Ovary (tissue), 9 donors: ENCODE data around the gene ZFPM1. TPM values are rescaled to one million over a fixed set of nuclear protein-coding genes. Genes with fewer than 3 reads are reported as not detected.

Experiments used
- DNase-seq, 5 donors: peaks; one replicate each; pipeline ENCODE4 v3.0.0-alpha.2; 2019 to 2020
- H3K27ac ChIP-seq, 2 donors: fragments of 200-600 bp; one replicate each; pipeline versions ENCODE4 v1.5.1 to v1.8.0; 2019 to 2022
- H3K27me3 ChIP-seq: fragments of 200-600 bp; one replicate; pipeline ENCODE4 v1.8.0; 2022
- H3K36me3 ChIP-seq: fragments of 200-600 bp; sonication (generic); one replicate; pipeline ENCODE4 v1.5.1; 2019
- H3K4me1 ChIP-seq: one replicate; pipeline ENCODE4 v1.8.1; 2013; ENCODE audit warnings: mild to moderate bottlenecking, moderate library complexity; ENCODE audit not compliant: insufficient read depth
- H3K4me3 ChIP-seq: fragments of 200-600 bp; sonication (generic); one replicate; pipeline ENCODE4 v1.5.1; 2017
- H3K9me3 ChIP-seq, 2 donors: fragments of 200-600 bp in 1 of 2; sonication (generic) in 1 of 2; one replicate each; pipeline versions ENCODE4 v1.5.1 to v1.8.1; 2013 to 2019; ENCODE audit warnings: mild to moderate bottlenecking in 1 of 2, moderate library complexity in 1 of 2
- CTCF ChIP-seq, 3 donors: fragments of 450-650 bp in 2 of 3; fragments of 200-600 bp in 1 of 3; IDR thresholded peaks; one replicate each; pipeline versions ENCODE4 v1.5.1 to v1.8.0; 2016 to 2022; ENCODE audit warnings: antibody characterized with exemption in 3 of 3, mild to moderate bottlenecking in 1 of 3
- EP300 ChIP-seq: sonication (generic); formaldehyde crosslinking; IDR thresholded peaks from one replicate; pipeline ENCODE4 v1.6.1; 2017; ENCODE audit warnings: antibody characterized with exemption
- POLR2A ChIP-seq: fragments of 450-650 bp; IDR thresholded peaks from one replicate; pipeline ENCODE4 v1.6.1; 2017; ENCODE audit warnings: antibody characterized with exemption, mild to moderate bottlenecking, moderate library complexity
- WGBS, 3 donors: extraction: QIAGEN DNeasy Blood & Tissue Kit in 1 of 3; methylation state at CpG; one replicate each; pipeline versions ENCODE4 v1.1.5 to v1.1.7; 2013 to 2017; 5-methylcytosine and 5-hydroxymethylcytosine counted together
- intact Hi-C, 4 donors: fragments of 100-400 bp; cut with DNase I; formaldehyde crosslinking; loops; one replicate each; pipeline versions ENCODE4 v1.11.0 to v1.15.1; 2022 to 2023
- polyA plus RNA-seq, 2 donors: library from polyadenylated mRNA; stranded (reverse); fragments of 200-250 nt in 1 of 2; fragments of 350-450 nt in 1 of 2; fragmentation: Illumina TruSeq in 1 of 2; extraction: RNeasy Lipid Tissue Mini Kit (QIAGEN cat#74804) in 1 of 2; gene quantifications; one replicate each; pipeline ENCODE4 v1.2.3, GENCODE V29; 2013 to 2014
- total RNA-seq, 7 donors: library from RNA; depleted of rRNA in 2 of 7; stranded (reverse); fragments of >200 nt in 2 of 7; fragmentation: NEBNext Ultra II Directional in 3 of 7; extraction: Animal tissue kit (Norgen Biotek cat#: 25700) in 3 of 7; gene quantifications; one replicate each; pipeline versions ENCODE4 v1.1.0 to v1.2.4, GENCODE V29; 2016 to 2023
- donor health status: DM: no; HTN: no; CAD: no; lungs with moderate emphysema.
- donor health status: DM: no; HTN: no; CAD: no.
- donor health status: Bipolar disorder and iron deficiency.
- donor health status: DM: yes; HTN: yes; CAD: no.
- donor health status: DM: no; HTN: no; CAD: no.
- donor health status: DM: yes; HTN: yes; CAD: no.

ZFPM1 gene
- total and polyA plus RNA-seq, 9 donors: 0.10 to 11.4 (median 3.5) TPM

- no peaks in the 10 kb centered on the region for H3K27me3 ChIP-seq
Measured at GRCh38 chr16:88477631-88478519, 24.8 kb downstream of the ZFPM1 start.

GRCh38 chr16:88478889-88479792 lies 26.1 kb downstream of the ZFPM1 start:
- 79 to 87% (median 84%) methylated on average over 39 of the region's 39 CpGs for WGBS, 3 donors
- Histone ChIP-seq H3K36me3 (no peaks in the 10 kb centered on the region), H3K27me3 (no peaks in the 10 kb centered on the region), H3K27ac (no peak overlapping the region), H3K9me3 (no peaks in the 10 kb centered on the region), H3K4me1 (no peaks in the 10 kb centered on the region), H3K4me3 (no peak overlapping the region)
- intact Hi-C loops: no loop called here
- TF ChIP-seq POLR2A (no peak), EP300 (no peak), CTCF (IDR thresholded peaks at IDR 0.05) (no peak)
- DNase-seq: no peak

More at GRCh38 chr16:88477631-88478519, 24.8 kb downstream of the ZFPM1 start:
- 81 to 86% (median 84%) methylated on average over 27 of the region's 27 CpGs for WGBS, 3 donors
- H3K9me3 ChIP-seq: no peaks in the 10 kb centered on the region
- TF ChIP-seq CTCF (IDR thresholded peaks at IDR 0.05) (no peak), POLR2A (no peak), EP300 (no peak)
- H3K36me3 ChIP-seq: no peaks in the 10 kb centered on the region
- peaks cover 2% of the 10 kb centered on the region for H3K4me1 ChIP-seq
- no peak overlapping the region for H3K4me3 ChIP-seq
- no peak for DNase-seq
- intact Hi-C loops: no loop called here
- no peak overlapping the region for H3K27ac ChIP-seq

GRCh38 chr16:88479793-88480760 lies 27.0 kb downstream of the ZFPM1 start:
- intact Hi-C loops: no loop called here
- no peaks in the 10 kb centered on the region for H3K27me3 ChIP-seq
- no peaks in the 10 kb centered on the region for H3K4me1 ChIP-seq
- TF ChIP-seq EP300 (no peak), CTCF (IDR thresholded peaks at IDR 0.05) (no peak), POLR2A (no peak)
- H3K36me3 ChIP-seq: no peaks in the 10 kb centered on the region
- no peak overlapping the region for H3K27ac ChIP-seq
- H3K4me3 ChIP-seq: no peak overlapping the region
- DNase-seq: no peak
- H3K9me3 ChIP-seq: no peaks in the 10 kb centered on the region
- 68 to 79% (median 75%) methylated on average over 24 to 28 of the region's 28 CpGs for WGBS, 3 donors

- 47 to 58% (median 56%) methylated on average over 19 of the region's 19 CpGs for WGBS, 3 donors
- H3K4me1 ChIP-seq: no peaks in the 10 kb centered on the region
- no peak for DNase-seq
- no peaks in the 10 kb centered on the region for H3K36me3 ChIP-seq
- intact Hi-C loops: no loop called here
- no peak overlapping the region for H3K27ac ChIP-seq
- no peaks in the 10 kb centered on the region for H3K9me3 ChIP-seq
- no peak overlapping the region for H3K4me3 ChIP-seq
- no peaks in the 10 kb centered on the region for H3K27me3 ChIP-seq
- TF ChIP-seq POLR2A (no peak), EP300 (no peak), CTCF (IDR thresholded peaks at IDR 0.05) (no peak)
Measured at GRCh38 chr16:88480829-88481228, 27.7 kb downstream of the ZFPM1 start.
